Subcutaneous abdominal adipose tissue (tissue), 5 donors: Measurements from ENCODE around the gene TSPAN8.
"Not testable (repeated sequence)": the region's sequence is repeated elsewhere in the genome, so short reads cannot be mapped to it uniquely, and the experiment has no call there.

Source experiments
- H3K27ac ChIP-seq: one replicate; pipeline ENCODE4 v1.7.0; 2013; ENCODE audit warnings: low read depth, mild to moderate bottlenecking, inconsistent platforms, low read length, moderate library complexity
- H3K27me3 ChIP-seq, 5 donors: one replicate each; pipeline ENCODE4 v1.7.0; 2013; ENCODE audit warnings: low read length in 5 of 5, inconsistent platforms in 1 of 5; ENCODE audit not compliant: control insufficient read depth in 5 of 5, insufficient read depth in 4 of 5
- H3K36me3 ChIP-seq, 5 donors: one replicate each; pipeline ENCODE4 v1.7.0; 2013; ENCODE audit warnings: low read length in 5 of 5; ENCODE audit not compliant: control insufficient read depth in 5 of 5, insufficient read depth in 5 of 5
- H3K4me1 ChIP-seq, 5 donors: one replicate each; pipeline ENCODE4 v1.7.0; 2013; ENCODE audit warnings: low read length in 5 of 5, mild to moderate bottlenecking in 3 of 5, moderate library complexity in 1 of 5; ENCODE audit not compliant: control insufficient read depth in 5 of 5, insufficient read depth in 5 of 5
- H3K4me3 ChIP-seq, 5 donors: one replicate each; pipeline ENCODE4 v1.7.0; 2013; ENCODE audit warnings: low read length in 5 of 5, low read depth in 1 of 5
- H3K9ac ChIP-seq, 5 donors: one replicate each; pipeline ENCODE4 v1.7.0; 2013; ENCODE audit warnings: low read length in 5 of 5, mild to moderate bottlenecking in 4 of 5, moderate library complexity in 3 of 5
- H3K9me3 ChIP-seq, 5 donors: one replicate each; pipeline ENCODE4 v1.7.0; 2013; ENCODE audit warnings: low read length in 5 of 5; ENCODE audit not compliant: control insufficient read depth in 5 of 5
- donor health status: healthy.
- donor health status: healthy.
- donor health status: healthy.
- donor health status: healthy.
- donor health status: healthy.

TSPAN8 gene

GRCh38 chr12:71152851-71153250 lies 4.9 kb downstream of the TSPAN8 start:
- Histone ChIP-seq H3K27ac (no peak overlapping the region), H3K9ac (no peak overlapping the region), H3K27me3 (no peaks in the 10 kb centered on the region), H3K4me3 (no peak overlapping the region), H3K4me1 (peaks cover 0 to 1% (median 0%) of the 10 kb centered on the region in 5 donors), H3K9me3 (peaks cover 0 to 3% (median 0%) of the 10 kb centered on the region in 5 donors), H3K36me3 (no peaks in the 10 kb centered on the region)

- not testable (repeated sequence) for H3K9ac ChIP-seq, H3K27me3 ChIP-seq, H3K4me3 ChIP-seq, H3K9me3 ChIP-seq, H3K4me1 ChIP-seq, H3K36me3 ChIP-seq, H3K27ac ChIP-seq
Measured at GRCh38 chr12:71150041-71150440, 7.8 kb downstream of the TSPAN8 start.

GRCh38 chr12:71144682-71145081 lies 13.1 kb downstream of the TSPAN8 start:
- no peaks in the 10 kb centered on the region for H3K27me3 ChIP-seq
- no peaks in the 10 kb centered on the region for H3K9me3 ChIP-seq
- no peak overlapping the region for H3K9ac ChIP-seq
- H3K27ac ChIP-seq, result no peak overlapping the region
- no peaks in the 10 kb centered on the region for H3K4me1 ChIP-seq
- no peaks in the 10 kb centered on the region for H3K36me3 ChIP-seq
- no peak overlapping the region for H3K4me3 ChIP-seq

GRCh38 chr12:71142956-71143355 lies 14.8 kb downstream of the TSPAN8 start:
- H3K36me3 ChIP-seq, result no peaks in the 10 kb centered on the region
- H3K9ac ChIP-seq, result no peak overlapping the region
- no peak overlapping the region for H3K27ac ChIP-seq
- H3K4me3 ChIP-seq, result no peak overlapping the region
- peaks cover 0 to 3% (median 0%) of the 10 kb centered on the region in 5 donors for H3K4me1 ChIP-seq
- H3K9me3 ChIP-seq, result no peaks in the 10 kb centered on the region
- no peaks in the 10 kb centered on the region for H3K27me3 ChIP-seq

GRCh38 chr12:71142016-71142415 lies 15.8 kb downstream of the TSPAN8 start:
- H3K9ac ChIP-seq, result no peak overlapping the region
- no peaks in the 10 kb centered on the region for H3K9me3 ChIP-seq
- no peaks in the 10 kb centered on the region for H3K36me3 ChIP-seq
- H3K4me1 ChIP-seq, result peaks cover 0 to 6% (median 0%) of the 10 kb centered on the region in 5 donors
- no peaks in the 10 kb centered on the region for H3K27me3 ChIP-seq
- H3K27ac ChIP-seq, result no peak overlapping the region
- no peak overlapping the region for H3K4me3 ChIP-seq

- Histone ChIP-seq H3K4me1 (peaks cover 0 to 6% (median 0%) of the 10 kb centered on the region in 5 donors), H3K4me3 (no peak overlapping the region), H3K36me3 (no peaks in the 10 kb centered on the region), H3K9me3 (no peaks in the 10 kb centered on the region), H3K9ac (no peak overlapping the region), H3K27me3 (no peaks in the 10 kb centered on the region), H3K27ac (no peak overlapping the region)
Measured at GRCh38 chr12:71141378-71141926, 16.3 kb downstream of the TSPAN8 start.

GRCh38 chr12:71139153-71139735 lies 18.6 kb downstream of the TSPAN8 start:
- H3K36me3 ChIP-seq, result no peaks in the 10 kb centered on the region
- no peak overlapping the region for H3K27ac ChIP-seq
- H3K4me3 ChIP-seq, result no peak overlapping the region
- no peaks in the 10 kb centered on the region for H3K27me3 ChIP-seq
- H3K9ac ChIP-seq, result no peak overlapping the region
- peaks cover 0 to 13% (median 0%) of the 10 kb centered on the region in 5 donors for H3K4me1 ChIP-seq
- H3K9me3 ChIP-seq, result no peaks in the 10 kb centered on the region

- no peak overlapping the region for H3K9ac ChIP-seq
- no peaks in the 10 kb centered on the region for H3K27me3 ChIP-seq
- no peaks in the 10 kb centered on the region for H3K9me3 ChIP-seq
- no peaks in the 10 kb centered on the region for H3K36me3 ChIP-seq
- peaks cover 0 to 13% (median 0%) of the 10 kb centered on the region in 5 donors for H3K4me1 ChIP-seq
- H3K4me3 ChIP-seq, result no peak overlapping the region
- H3K27ac ChIP-seq, result no peak overlapping the region
Measured at GRCh38 chr12:71138011-71138410, 19.8 kb downstream of the TSPAN8 start.

- Histone ChIP-seq H3K4me3 (no peak overlapping the region), H3K27ac (no peak overlapping the region), H3K9me3 (no peaks in the 10 kb centered on the region), H3K27me3 (no peaks in the 10 kb centered on the region), H3K9ac (no peak overlapping the region), H3K36me3 (no peaks in the 10 kb centered on the region), H3K4me1 (peaks cover 0 to 13% (median 0%) of the 10 kb centered on the region in 5 donors)
Measured at GRCh38 chr12:71135812-71136176, 22.0 kb downstream of the TSPAN8 start.

GRCh38 chr12:71135077-71135811 lies 22.6 kb downstream of the TSPAN8 start:
- Histone ChIP-seq H3K27me3 (no peaks in the 10 kb centered on the region), H3K9ac (no peak overlapping the region), H3K4me3 (no peak overlapping the region), H3K9me3 (no peaks in the 10 kb centered on the region), H3K36me3 (no peaks in the 10 kb centered on the region), H3K4me1 (peaks cover 0 to 13% (median 0%) of the 10 kb centered on the region in 5 donors), H3K27ac (no peak overlapping the region)
